Measurements from ENCODE around the gene OR8B8.
"Not testable (repeated sequence)": the region's sequence is repeated elsewhere in the genome, so short reads cannot be mapped to it uniquely, and the experiment has no call there.

OR8B8 gene, protein sequence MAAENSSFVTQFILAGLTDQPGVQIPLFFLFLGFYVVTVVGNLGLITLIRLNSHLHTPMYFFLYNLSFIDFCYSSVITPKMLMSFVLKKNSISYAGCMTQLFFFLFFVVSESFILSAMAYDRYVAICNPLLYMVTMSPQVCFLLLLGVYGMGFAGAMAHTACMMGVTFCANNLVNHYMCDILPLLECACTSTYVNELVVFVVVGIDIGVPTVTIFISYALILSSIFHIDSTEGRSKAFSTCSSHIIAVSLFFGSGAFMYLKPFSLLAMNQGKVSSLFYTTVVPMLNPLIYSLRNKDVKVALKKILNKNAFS

DNA sequence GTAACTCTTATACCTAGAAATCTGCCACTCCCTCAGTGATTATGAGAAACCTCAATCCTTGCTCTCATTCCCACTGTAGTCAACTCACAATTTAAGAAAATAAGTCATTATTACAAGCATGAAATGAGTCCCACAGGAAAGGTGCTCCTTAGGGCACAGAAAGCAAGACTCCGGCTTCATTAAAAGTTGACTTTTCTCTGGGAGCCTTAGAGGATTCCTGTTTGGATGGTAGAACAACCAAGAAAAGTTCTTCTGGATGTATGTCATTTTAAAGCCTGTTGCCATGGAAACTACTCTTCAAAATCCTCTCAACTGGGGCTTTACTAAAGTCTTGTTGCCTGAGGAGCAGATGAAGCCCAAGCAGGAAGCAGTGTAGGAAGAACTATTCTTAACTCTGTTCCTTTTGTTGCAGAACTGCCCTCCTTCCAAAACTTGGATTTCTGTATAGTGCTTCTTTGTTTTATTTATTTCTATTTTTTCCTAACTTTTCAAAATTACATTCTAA is at the start of gene OR8B8:
OR8B8 (minus strand) TSS at position 51 of the 505 bp plus-strand sequence. CDS start 4,611 bp downstream, outside the sequence.
- no peak for DNase-seq (ENCODE audit: low read depth in 1 of 2, low spot score in 1 of 2)

DNA sequence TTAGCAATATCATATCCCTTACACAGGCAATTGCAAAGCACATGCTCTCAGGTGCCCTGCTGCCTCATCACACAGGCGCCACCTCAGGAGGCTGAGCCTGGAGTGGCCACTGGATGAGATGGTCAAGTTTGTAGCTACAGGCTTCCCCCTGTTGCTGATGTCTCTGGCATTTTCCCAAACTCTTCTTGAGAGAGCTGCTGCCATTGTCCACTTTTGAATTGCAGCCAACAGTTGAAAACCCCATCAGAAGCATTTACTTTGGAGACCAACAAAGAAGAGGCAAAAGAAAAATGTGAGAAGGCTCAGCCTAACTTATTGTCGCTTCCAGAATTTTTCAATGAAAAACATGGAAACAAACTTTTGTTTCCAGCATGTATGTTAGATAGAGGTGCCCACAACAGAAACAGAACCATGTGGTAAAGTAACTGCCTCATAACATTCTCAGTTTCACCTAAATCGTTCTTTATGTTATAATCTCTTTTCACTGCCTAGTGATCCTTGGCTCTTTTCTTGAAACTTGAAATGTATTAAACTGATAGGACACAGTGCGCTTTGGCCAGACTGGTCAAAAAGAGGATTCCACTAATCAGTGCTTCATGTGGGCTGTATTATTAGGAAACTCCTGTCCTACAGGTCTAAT is 47.6 kb upstream of the OR8B8 start:
- no peak for DNase-seq (ENCODE audit: low read depth in 1 of 2, low spot score in 1 of 2)

- no peak for DNase-seq (ENCODE audit: low read depth in 1 of 2, low spot score in 1 of 2)
Observed at GRCh38 chr11:124483422-124483821, 37.9 kb upstream of the OR8B8 start.

GRCh38 chr11:124482362-124483147 is 37.1 kb upstream of the OR8B8 start:
- DNase-seq (ENCODE audit: low read depth in 1 of 2, low spot score in 1 of 2): no peak

DNA sequence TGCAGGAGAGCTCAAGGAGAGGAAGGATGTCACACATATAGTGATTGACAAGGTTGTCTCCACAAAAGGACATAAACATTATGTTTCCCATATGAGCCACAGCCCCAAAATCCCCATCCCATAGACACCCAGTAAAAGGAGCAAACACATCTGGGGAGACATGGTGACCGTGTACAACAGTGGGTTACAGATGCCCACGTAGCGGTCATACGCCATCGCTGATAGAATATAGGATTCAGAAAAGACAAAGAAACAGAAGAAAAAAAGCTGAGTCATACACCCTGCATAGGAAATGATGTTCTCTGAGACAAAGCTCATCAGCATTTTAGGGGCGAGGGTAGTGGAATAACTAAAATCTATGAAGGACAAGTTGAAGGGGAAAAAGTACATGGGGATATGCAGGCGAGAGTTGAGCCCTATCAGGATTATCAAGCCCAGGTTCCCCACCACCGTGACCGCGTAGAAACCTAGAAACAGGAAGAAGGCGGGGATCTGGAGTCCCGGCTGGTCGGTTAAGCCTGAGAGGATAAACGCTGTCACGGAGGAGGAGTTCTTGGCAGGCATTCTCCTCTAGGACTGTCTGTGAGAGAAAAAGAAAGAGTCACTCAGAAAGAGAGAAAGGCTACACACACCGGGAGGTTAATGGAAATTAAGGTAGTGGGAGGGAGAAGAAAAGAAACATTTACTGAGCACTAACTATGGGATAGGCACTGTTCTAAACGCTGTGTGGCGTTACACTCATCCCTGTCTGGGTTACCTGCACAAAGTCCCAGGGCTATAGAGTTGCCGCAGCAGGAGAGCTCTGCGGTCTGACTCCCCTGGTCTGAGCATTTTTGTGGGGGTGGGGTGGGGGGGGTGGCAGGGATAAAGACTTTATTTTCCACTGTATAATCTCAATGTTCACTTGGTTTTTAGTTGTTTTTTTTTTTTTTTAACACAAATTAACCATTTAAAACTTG is 36.1 kb upstream of the OR8B8 start:
- no peak for DNase-seq (ENCODE audit: low read depth in 1 of 2, low spot score in 1 of 2)

GRCh38 chr11:124479561-124479960 is 34.1 kb upstream of the OR8B8 start:
- DNase-seq (ENCODE audit: low read depth in 1 of 2, low spot score in 1 of 2): no peak

DNA sequence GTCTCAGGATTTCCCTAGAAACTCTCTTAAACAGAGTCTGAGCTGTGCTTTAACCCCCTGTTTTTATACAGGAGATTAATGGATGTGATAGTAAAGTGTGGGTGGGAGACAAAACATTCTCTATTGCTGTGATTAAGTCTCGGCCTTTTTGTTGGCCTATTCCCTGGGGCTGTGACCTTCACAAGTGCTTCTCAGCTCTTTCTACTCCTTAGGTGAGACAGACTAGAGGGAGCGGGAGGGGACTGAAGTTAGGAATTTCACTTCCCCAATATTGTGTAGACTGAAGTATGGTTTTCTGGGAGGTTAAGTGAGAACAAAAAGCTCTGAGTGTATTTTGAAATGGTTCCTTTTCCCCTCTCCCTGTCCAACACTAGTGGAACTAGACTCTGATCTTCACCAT is 29.8 kb upstream of the OR8B8 start:
- DNase-seq (ENCODE audit: low read depth in 1 of 2, low spot score in 1 of 2): no peak

- no peak for DNase-seq (ENCODE audit: low read depth in 1 of 2, low spot score in 1 of 2)
Observed at GRCh38 chr11:124474779-124475178, 29.3 kb upstream of the OR8B8 start.

GRCh38 chr11:124474079-124474478 is 28.6 kb upstream of the OR8B8 start:
- no peak for DNase-seq (ENCODE audit: low read depth in 1 of 2, low spot score in 1 of 2)

DNA sequence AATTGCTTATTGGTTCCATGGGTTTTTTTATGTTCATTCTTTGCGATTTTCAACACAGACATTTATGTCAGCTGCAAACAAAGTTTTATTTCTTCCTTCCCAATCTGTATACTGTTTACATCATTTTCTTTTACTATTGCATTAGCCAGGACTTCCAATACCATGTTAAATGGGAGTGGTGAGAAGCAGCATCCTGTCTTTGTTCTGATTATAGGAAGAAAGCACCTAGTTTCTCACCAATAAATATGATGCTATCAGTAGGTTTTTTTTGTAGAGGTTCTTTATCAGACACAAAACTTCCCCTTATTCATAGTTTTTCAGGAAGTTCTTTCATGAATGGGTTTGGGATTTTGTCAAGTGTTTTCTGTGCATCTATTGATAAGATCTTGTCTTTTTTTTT is 28.0 kb upstream of the OR8B8 start:
- no peak for DNase-seq (ENCODE audit: low read depth in 1 of 2, low spot score in 1 of 2)

GRCh38 chr11:124470561-124471227 is 25.2 kb upstream of the OR8B8 start:
- no peak for DNase-seq (ENCODE audit: low read depth in 1 of 2, low spot score in 1 of 2)

GRCh38 chr11:124467381-124467927 is 22.0 kb upstream of the OR8B8 start:
- DNase-seq (ENCODE audit: low read depth in 1 of 2, low spot score in 1 of 2): no peak

DNA sequence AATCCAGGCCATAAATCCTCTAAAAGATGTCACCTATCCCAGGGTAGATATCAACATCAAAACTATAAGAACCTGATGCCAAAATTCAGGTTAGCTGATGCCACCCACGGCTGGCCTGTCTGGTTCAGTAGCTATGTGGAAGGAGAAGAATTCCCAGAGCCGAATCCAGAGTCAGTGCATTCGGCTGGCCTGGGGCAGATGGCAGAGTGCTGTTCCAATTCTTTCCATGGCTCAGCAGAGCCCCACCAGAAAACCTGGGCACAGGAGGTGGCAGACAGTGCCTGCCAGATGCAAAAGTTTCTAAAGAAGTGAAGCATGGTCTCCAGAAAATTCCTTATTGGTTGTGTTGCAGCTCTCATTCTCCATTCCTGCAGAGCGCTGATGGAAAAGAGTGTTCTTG is 19.9 kb upstream of the OR8B8 start:
- DNase-seq (ENCODE audit: low read depth in 1 of 2, low spot score in 1 of 2): no peak

GRCh38 chr11:124463990-124464389 is 18.5 kb upstream of the OR8B8 start:
- DNase-seq (ENCODE audit: low read depth in 1 of 2, low spot score in 1 of 2): no peak

DNA sequence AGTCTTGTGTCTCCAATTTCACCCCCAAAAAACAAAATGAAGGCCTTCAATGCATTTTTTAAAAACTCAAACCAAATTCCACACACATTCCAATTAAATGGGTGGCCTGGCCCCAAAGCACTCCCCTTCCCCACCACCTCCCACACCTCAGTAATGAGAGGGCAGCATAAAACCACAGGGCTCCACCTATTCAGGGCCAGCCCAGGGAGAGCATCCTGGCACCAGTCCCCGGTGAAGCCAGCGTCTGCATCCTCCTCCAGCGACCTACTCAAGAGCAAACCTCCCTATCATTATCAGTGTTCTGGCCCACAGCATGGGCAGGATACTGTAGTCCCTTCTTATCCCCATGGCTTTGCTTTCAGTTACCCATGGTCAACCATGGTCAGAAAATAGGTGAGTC is 17.8 kb upstream of the OR8B8 start:
- DNase-seq (ENCODE audit: low read depth in 1 of 2, low spot score in 1 of 2): no peak

- no peak for DNase-seq (ENCODE audit: low read depth in 1 of 2, low spot score in 1 of 2)
Observed at GRCh38 chr11:124460459-124460858, 15.0 kb upstream of the OR8B8 start.

DNA sequence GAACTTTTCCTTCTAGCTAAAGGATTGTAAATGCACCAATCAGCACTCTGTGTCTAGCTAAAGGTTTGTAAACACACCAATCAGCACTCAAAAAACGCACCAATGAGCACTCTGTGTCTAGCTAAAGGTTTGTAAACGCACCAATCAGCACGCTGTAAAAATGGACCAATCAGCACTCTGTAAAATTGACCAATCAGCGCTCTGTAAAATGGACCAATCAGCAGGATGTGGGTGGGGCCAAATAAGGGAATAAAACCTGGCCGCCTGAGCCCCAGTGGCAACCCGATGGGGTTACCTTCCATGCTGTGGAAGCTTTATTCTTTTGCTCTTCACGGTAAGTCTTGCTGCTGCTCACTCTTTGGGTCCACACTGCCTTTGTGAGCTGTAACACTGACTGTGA is 13.9 kb upstream of the OR8B8 start:
- not testable (repeated sequence) for DNase-seq (ENCODE audit: low read depth in 1 of 2, low spot score in 1 of 2)

GRCh38 chr11:124454552-124454951 is 9.1 kb upstream of the OR8B8 start:
- DNase-seq (ENCODE audit: low read depth in 1 of 2, low spot score in 1 of 2): no peak

- no peak for DNase-seq (ENCODE audit: low read depth in 1 of 2, low spot score in 1 of 2)
Observed at GRCh38 chr11:124446916-124447315, 1.4 kb upstream of the OR8B8 start.

DNA sequence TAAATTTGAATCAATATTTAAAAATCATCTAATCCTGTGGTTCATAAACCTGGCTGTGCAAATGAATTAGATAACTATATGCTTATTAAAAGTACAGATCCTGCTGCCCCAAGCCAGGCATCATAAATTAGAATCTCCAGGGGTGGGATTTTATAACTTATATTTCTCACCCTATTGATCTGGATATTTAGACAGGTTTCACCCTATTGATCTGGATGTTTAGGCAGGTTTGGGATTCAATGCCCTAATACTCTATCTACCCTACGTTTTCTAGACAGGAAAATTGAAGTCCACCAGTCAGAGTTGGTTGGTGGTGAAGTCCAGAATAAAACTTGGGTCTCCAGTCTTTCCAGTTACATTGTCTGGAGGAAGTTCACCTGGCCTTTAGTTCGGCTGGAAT is 2.6 kb downstream of the OR8B8 start:
- DNase-seq (ENCODE audit: low read depth in 1 of 2, low spot score in 1 of 2): no peak

Data from activated T-helper 1 cell treated with anti-CD3 and anti-CD28 coated beads, Interleukin-2, amount 50 U/mL, for 16 hours (primary cell).